HG03520 (cell line): ENCODE measurements around the gene HECA.
"Not testable (repeated sequence)": the region's sequence is repeated elsewhere in the genome, so short reads cannot be mapped to it uniquely, and the experiment has no call there.

Experiments
- ATAC-seq: cut with Tn5 transposase; IDR thresholded peaks from one replicate; pipeline ENCODE4 v1.9.1; 2021; ENCODE audit warnings: mild to moderate bottlenecking, moderate library complexity; ENCODE audit not compliant: unreplicated experiment

Gene HECA

GRCh38 chr6:139135578-139136545 is 982 bp downstream of the HECA start:
- ATAC-seq = peak; percentile 28

- no peak for ATAC-seq
Observed at GRCh38 chr6:139137706-139138105, 2.8 kb downstream of the HECA start.

- not testable (repeated sequence) for ATAC-seq
Observed at GRCh38 chr6:139140854-139141253, 6.0 kb downstream of the HECA start.

GRCh38 chr6:139142262-139142661 is 7.4 kb downstream of the HECA start:
- ATAC-seq = no peak

- ATAC-seq = no peak
Observed at GRCh38 chr6:139143111-139143510, 8.2 kb downstream of the HECA start.

- no peak for ATAC-seq
Observed at GRCh38 chr6:139144490-139145085, 9.7 kb downstream of the HECA start.

- no peak for ATAC-seq
Observed at GRCh38 chr6:139145661-139146060, 10.8 kb downstream of the HECA start.

- ATAC-seq = no peak
Observed at GRCh38 chr6:139146317-139146726, 11.4 kb downstream of the HECA start.

GRCh38 chr6:139147628-139148027 is 12.7 kb downstream of the HECA start:
- ATAC-seq = no peak

- ATAC-seq = no peak
Observed at GRCh38 chr6:139148557-139149235, 13.8 kb downstream of the HECA start.

GRCh38 chr6:139149383-139149782 is 14.5 kb downstream of the HECA start:
- ATAC-seq = no peak

GRCh38 chr6:139150920-139151319 is 16.0 kb downstream of the HECA start:
- no peak for ATAC-seq

- no peak for ATAC-seq
Observed at GRCh38 chr6:139151425-139152087, 16.7 kb downstream of the HECA start.

GRCh38 chr6:139152088-139152891 is 17.4 kb downstream of the HECA start:
- no peak for ATAC-seq

- ATAC-seq = no peak
Observed at GRCh38 chr6:139152892-139153271, 18.0 kb downstream of the HECA start.

- ATAC-seq = no peak
Observed at GRCh38 chr6:139153855-139154254, 19.0 kb downstream of the HECA start.

- no peak for ATAC-seq
Observed at GRCh38 chr6:139154881-139155547, 20.1 kb downstream of the HECA start.

- no peak for ATAC-seq
Observed at GRCh38 chr6:139156102-139156501, 21.2 kb downstream of the HECA start.

- ATAC-seq = no peak
Observed at GRCh38 chr6:139156551-139156950, 21.7 kb downstream of the HECA start.

GRCh38 chr6:139157086-139157485 is 22.2 kb downstream of the HECA start:
- not testable (repeated sequence) for ATAC-seq
